GM12873 (cell line): ENCODE data around the gene SPACA7.

Source experiments
- CTCF ChIP-seq: IDR thresholded peaks from 2 replicates; pipeline ENCODE4 v1.5.1; 2012; ENCODE audit warnings: low read depth, mild to moderate bottlenecking, moderate library complexity, low read length, control low read depth; ENCODE audit not compliant: insufficient read depth; ENCODE audit errors: missing control alignments

SPACA7 gene

GRCh38 chr13:112451512-112452379, 75.6 kb downstream of the SPACA7 start:
- no peak for TF ChIP-seq CTCF

- TF ChIP-seq CTCF: no peak
Measured at GRCh38 chr13:112452380-112453206, 76.4 kb downstream of the SPACA7 start.

- TF ChIP-seq CTCF: no peak
Measured at GRCh38 chr13:112453207-112453829, 77.2 kb downstream of the SPACA7 start.

- no peak for TF ChIP-seq CTCF
Measured at GRCh38 chr13:112453874-112454647, 77.9 kb downstream of the SPACA7 start.

- TF ChIP-seq CTCF: no peak
Measured at GRCh38 chr13:112454648-112455334, 78.6 kb downstream of the SPACA7 start.

- no peak for TF ChIP-seq CTCF
Measured at GRCh38 chr13:112455476-112456059, 79.4 kb downstream of the SPACA7 start.
